Fibroblast of gingiva (primary cell): Measurements from ENCODE around the gene KBTBD4.
A peak's percentile ranks its signal among the peaks of the same experiment; 100 is the strongest.
"Not testable (repeated sequence)": the region's sequence is repeated elsewhere in the genome, so short reads cannot be mapped to it uniquely, and the experiment has no call there.

Source experiments
- DNase-seq: peaks from one replicate; pipeline ENCODE4 v3.0.0-alpha.2; 2011; ENCODE audit warnings: low read depth

Gene KBTBD4

DNA sequence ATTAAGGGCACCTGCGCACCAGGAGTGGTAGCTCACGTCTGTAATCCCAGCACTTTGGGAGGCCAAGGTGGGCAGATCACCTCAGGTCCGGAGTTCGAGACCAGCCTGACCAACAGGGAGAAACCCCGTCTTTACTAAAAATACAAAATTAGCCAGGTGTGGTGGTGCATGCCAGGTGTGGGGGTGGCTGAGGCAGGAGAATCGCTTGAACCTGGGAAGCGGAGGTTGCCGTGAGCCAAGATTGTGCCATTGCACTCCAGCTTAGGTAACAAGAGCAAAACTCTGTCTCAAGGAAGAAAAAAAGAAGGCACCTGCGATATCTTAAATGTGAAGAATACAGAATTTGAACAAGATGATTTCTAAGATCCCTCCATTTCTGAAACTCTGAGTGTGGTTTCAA, 52.7 kb downstream of the KBTBD4 start:
- DNase-seq: not testable (repeated sequence)

DNA sequence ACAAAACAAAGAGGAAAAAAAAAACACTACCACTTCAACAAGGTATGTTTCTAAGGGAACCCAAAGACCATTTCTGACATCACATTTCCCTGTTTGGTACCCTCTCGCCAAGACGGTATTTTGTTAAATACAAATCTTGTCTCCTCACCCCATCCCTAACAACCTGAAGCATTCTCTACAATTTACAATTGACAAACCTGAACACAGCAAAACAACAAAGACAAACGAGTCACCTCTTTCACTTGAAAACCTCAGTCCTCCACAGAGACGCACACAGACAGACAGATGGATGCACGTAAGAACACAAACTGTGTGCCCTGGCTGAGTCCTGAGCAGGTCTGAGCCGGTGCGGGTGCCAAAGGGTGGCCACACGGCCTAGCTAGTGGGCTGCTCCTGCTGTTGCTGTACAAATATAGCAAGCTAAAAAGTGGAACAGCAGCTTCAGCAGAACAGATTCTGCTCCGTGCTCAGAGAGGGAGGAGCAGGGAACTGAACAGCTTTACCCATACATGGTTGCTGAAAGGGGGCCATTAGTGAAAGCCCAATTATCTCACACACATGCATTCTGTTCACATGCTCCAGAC, 54.4 kb downstream of the KBTBD4 start:
- DNase-seq: no peak

DNA sequence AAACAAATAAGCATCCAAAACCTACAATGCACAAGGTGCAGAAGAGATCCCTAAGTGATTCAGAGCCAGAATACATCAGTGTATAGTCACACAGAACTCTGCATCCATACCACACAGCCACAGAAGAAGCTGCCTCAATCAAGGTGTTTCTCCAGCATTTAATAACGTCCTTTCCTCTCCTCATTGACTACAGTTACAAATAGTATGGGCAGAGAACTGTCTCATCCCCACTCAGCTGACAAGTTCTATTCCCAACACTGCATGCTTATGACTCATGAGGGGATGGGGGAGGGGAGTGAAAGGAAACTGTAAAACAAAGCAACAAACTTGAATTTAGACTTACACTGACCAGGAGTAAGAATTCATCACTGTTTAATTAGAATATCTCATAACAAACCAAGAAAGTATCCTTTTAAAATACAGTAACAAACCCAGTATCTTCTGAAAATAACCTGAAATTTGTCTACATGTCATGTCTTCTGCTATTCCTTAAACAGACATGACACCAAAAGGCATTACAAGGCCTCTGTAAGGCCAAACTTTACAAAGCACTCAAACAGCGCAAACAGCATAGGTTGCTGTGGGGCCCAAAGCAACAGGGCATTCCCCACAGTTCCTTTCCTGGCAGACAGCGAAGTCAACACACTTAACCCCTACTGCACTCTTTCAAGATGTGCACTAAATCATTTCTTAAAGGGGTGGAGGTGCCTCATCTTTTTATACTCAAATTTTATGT, 55.1 kb downstream of the KBTBD4 start:
- DNase-seq: peak; percentile 68
